Inflammatory macrophage (primary cell): ENCODE results near the gene BOC.
A peak's percentile ranks its signal among the peaks of the same experiment; 100 is the strongest.

Source experiments
- DNase-seq, 2 donors: peaks; one replicate each; pipeline ENCODE4 v3.0.0-alpha.2; 2020 to 2022

The BOC gene

GRCh38 chr3:113226491-113226890 is 15.1 kb downstream of the BOC start:
- no peak for DNase-seq

GRCh38 chr3:113227146-113227545 is 15.8 kb downstream of the BOC start:
- DNase-seq = no peak

- DNase-seq = no peak
Observed at GRCh38 chr3:113228498-113229286, 17.3 kb downstream of the BOC start.

GRCh38 chr3:113231391-113231790 is 20.0 kb downstream of the BOC start:
- DNase-seq = no peak

- DNase-seq = no peak
Observed at GRCh38 chr3:113231827-113232253, 20.5 kb downstream of the BOC start.

GRCh38 chr3:113232342-113232741 is 21.0 kb downstream of the BOC start:
- DNase-seq = no peak

GRCh38 chr3:113233497-113233896 is 22.1 kb downstream of the BOC start:
- no peak for DNase-seq

GRCh38 chr3:113234028-113234427 is 22.7 kb downstream of the BOC start:
- no peak for DNase-seq

GRCh38 chr3:113234688-113235260 is 23.4 kb downstream of the BOC start:
- DNase-seq = no peak

GRCh38 chr3:113238503-113238902 is 27.1 kb downstream of the BOC start:
- DNase-seq = no peak

GRCh38 chr3:113240841-113241240 is 29.5 kb downstream of the BOC start:
- no peak for DNase-seq

GRCh38 chr3:113241292-113242095 is 30.1 kb downstream of the BOC start:
- no peak for DNase-seq

GRCh38 chr3:113242096-113242581 is 30.8 kb downstream of the BOC start:
- DNase-seq = peak; percentile 55 to 59

GRCh38 chr3:113243071-113243470 is 31.7 kb downstream of the BOC start:
- no peak for DNase-seq

GRCh38 chr3:113243846-113244245 is 32.5 kb downstream of the BOC start:
- no peak for DNase-seq

GRCh38 chr3:113245761-113246161 is 34.4 kb downstream of the BOC start:
- DNase-seq = peak; percentile 48 to 74

- peak; percentile 15 to 20 for DNase-seq
Observed at GRCh38 chr3:113247068-113247467, 35.7 kb downstream of the BOC start.

GRCh38 chr3:113247675-113248458 is 36.5 kb downstream of the BOC start:
- DNase-seq = no peak

- DNase-seq = no peak
Observed at GRCh38 chr3:113249111-113249510, 37.8 kb downstream of the BOC start.

- DNase-seq = no peak
Observed at GRCh38 chr3:113249601-113250000, 38.2 kb downstream of the BOC start.

GRCh38 chr3:113250566-113250965 is 39.2 kb downstream of the BOC start:
- no peak for DNase-seq

GRCh38 chr3:113251817-113252216 is 40.5 kb downstream of the BOC start:
- DNase-seq = no peak

- no peak for DNase-seq
Observed at GRCh38 chr3:113252553-113252952, 41.2 kb downstream of the BOC start.
